ENCODE measurements around the gene NDC80. TPM values are rescaled to one million over a fixed set of nuclear protein-coding genes. Genes with fewer than 3 reads are reported as not detected.

The NDC80 gene
- polyA plus RNA-seq, 1 donor, result 8.9 TPM

Other genes with a start within 250 kb of the NDC80 start
- 9.9 TPM for gene METTL4, start 52 bp upstream of the NDC80 start, polyA plus RNA-seq (ENCODE audit: insufficient read length)
- gene SMCHD1, start 84.2 kb downstream of the NDC80 start, polyA plus RNA-seq (ENCODE audit: insufficient read length), result 33.0 TPM